ENCODE measurements around the gene FTH1.
A peak's percentile ranks its signal among the peaks of the same experiment; 100 is the strongest.

The FTH1 gene

DNA sequence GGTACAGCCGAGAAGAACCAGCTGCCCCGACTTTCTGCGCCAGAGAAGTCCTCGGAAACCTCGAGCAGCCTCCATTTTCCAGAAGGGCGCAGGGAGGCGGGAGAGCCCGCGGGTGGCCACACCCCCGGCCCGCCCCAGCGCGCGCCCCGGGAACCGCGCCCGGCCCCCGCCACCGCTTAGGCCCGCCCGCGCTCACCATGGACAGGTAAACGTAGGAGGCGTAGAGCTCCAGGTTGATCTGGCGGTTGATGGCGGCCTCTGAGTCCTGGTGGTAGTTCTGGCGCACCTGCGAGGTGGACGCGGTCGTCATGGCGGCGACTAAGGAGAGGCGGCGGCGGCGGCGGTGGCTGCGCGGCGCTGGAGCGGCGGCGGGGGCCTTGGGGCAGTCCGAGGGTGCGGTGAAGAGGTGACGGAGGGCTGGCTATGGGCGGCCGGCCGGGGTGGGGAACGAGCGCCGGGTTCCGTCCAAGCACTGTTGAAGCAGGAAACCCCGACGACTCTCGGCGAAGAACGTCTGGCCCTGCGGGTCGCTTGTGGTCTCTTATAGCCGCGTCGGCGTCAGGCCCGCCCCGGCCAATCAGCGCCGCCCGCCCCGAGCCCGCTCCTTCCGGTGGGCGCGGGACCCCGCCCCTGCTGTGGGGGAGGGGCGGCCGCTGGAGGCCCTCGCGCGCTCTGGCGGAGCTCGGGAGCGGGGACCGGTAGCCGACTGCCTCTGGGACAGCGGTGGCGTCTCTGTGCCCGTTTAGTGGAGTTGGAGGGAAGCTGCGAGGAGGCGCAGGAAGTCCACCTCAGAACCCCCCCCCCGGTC lies at the start of gene FTH1:
Gene FTH1, minus strand, starts transcription at position 519 of the 808 bp plus-strand sequence. Its CDS starts 209 bp downstream, at position 310.
- peak; percentile 92 for DNase-seq
- Mint-ChIP-seq H3K27me3 (ENCODE audit: low read depth, poor library complexity) (peaks cover 10% of the 10 kb centered on the region), H3K9me3 (no peaks in the 10 kb centered on the region), H3K4me1 (peaks cover 61% of the 10 kb centered on the region), H3K36me3 (ENCODE audit: low read depth) (peaks cover 28% of the 10 kb centered on the region), H3K4me3 (peak within 1 kb of the TSS; percentile 97), H3K27ac (peak within 1 kb of the TSS; percentile 88)
- TF ChIP-seq, protein P1, sequence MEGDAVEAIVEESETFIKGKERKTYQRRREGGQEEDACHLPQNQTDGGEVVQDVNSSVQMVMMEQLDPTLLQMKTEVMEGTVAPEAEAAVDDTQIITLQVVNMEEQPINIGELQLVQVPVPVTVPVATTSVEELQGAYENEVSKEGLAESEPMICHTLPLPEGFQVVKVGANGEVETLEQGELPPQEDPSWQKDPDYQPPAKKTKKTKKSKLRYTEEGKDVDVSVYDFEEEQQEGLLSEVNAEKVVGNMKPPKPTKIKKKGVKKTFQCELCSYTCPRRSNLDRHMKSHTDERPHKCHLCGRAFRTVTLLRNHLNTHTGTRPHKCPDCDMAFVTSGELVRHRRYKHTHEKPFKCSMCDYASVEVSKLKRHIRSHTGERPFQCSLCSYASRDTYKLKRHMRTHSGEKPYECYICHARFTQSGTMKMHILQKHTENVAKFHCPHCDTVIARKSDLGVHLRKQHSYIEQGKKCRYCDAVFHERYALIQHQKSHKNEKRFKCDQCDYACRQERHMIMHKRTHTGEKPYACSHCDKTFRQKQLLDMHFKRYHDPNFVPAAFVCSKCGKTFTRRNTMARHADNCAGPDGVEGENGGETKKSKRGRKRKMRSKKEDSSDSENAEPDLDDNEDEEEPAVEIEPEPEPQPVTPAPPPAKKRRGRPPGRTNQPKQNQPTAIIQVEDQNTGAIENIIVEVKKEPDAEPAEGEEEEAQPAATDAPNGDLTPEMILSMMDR (IDR thresholded peaks at IDR 0.05): no peak

GRCh38 chr11:62015615-62016014 lies 48.2 kb upstream of the FTH1 start:
- Mint-ChIP-seq H3K27ac (no peak overlapping the region), H3K36me3 (ENCODE audit: low read depth) (peaks cover 4% of the 10 kb centered on the region), H3K27me3 (ENCODE audit: low read depth, poor library complexity) (peaks cover 4% of the 10 kb centered on the region), H3K9me3 (peaks cover 14% of the 10 kb centered on the region), H3K4me3 (no peak overlapping the region), H3K4me1 (peaks cover 30% of the 10 kb centered on the region)
- no peak for DNase-seq
- TF ChIP-seq, protein P1 (IDR thresholded peaks at IDR 0.05): no peak

DNA sequence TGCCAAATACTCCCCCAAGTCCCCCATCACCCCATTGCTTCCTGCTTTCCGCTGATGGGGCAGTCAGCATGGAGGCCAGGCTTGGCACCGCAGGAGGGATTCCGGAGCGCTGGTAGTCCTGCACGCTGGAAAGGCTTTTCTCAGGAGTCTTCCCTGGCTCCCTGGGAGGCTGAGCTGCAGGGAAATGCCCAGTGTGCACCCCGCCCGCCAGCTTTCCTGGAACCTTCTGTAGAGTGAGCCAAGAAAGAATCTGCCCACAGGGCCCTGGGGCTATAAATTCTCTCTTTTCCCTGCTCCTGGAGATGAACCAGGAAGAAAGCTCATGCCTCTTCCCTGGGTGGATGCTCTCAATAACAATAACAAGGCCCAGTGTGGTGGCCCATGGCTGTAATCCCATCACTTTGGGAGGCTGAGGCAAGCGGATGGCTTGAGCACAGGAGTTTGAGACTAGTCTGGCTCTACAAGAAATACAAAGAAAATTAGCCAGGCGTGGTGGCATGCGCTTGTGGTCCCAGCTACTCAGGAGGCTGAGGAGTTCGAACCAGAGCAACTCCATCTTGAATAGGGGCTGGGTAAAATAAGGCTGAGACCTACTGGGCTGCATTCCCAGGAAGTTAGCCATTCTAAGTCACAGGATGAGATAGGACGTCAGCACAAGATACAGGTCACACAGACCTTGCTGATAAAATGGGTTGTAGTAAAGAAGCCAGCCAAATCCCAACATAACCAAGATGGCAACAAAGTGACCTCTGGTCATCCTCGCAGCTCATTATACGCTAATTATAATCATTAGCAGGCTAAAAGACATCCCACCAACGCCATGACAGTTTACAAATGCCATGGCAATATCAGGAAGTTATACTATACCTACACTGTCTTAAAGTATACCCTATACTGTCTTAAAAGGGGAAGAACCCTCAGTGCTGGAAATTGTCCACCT lies 46.4 kb upstream of the FTH1 start:
- H3K36me3 Mint-ChIP-seq (ENCODE audit: low read depth): no peaks in the 10 kb centered on the region
- H3K4me1 Mint-ChIP-seq: peaks cover 25% of the 10 kb centered on the region
- no peak for DNase-seq
- H3K27ac Mint-ChIP-seq: no peak overlapping the region
- peaks cover 4% of the 10 kb centered on the region for H3K9me3 Mint-ChIP-seq
- TF ChIP-seq, protein P1 (IDR thresholded peaks at IDR 0.05): no peak
- H3K27me3 Mint-ChIP-seq (ENCODE audit: low read depth, poor library complexity): peaks cover 4% of the 10 kb centered on the region
- no peak overlapping the region for H3K4me3 Mint-ChIP-seq

- Mint-ChIP-seq H3K36me3 (ENCODE audit: low read depth) (no peaks in the 10 kb centered on the region), H3K4me3 (no peak overlapping the region), H3K27ac (no peak overlapping the region), H3K4me1 (peaks cover 18% of the 10 kb centered on the region), H3K27me3 (ENCODE audit: low read depth, poor library complexity) (peaks cover 4% of the 10 kb centered on the region), H3K9me3 (peaks cover 4% of the 10 kb centered on the region)
- no peak for DNase-seq
- TF ChIP-seq, protein P1 (IDR thresholded peaks at IDR 0.05): no peak
These were observed 45.5 kb upstream of the FTH1 start for GRCh38 chr11:62012832-62013461.

DNA sequence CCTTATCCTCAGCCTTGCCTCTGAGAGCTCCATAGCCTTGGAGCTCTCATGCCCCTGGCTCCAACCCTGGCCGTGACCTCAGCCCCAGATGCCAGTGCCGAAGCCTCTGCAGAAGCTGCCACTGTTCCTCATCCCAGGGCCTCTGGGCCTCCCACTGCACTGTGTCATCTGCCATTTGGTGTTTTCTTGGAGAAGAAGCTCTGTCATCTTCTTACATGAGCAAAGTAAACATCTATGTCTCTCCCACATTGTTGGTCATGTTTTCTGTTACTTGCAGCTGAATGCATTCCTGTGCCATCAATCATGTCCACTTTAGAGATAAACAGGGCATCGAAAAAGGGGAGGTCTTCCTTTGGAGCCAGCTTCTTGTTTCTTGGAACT lies 45.0 kb upstream of the FTH1 start:
- DNase-seq: no peak
- Mint-ChIP-seq H3K4me3 (no peak overlapping the region), H3K36me3 (ENCODE audit: low read depth) (no peaks in the 10 kb centered on the region), H3K27ac (no peak overlapping the region), H3K27me3 (ENCODE audit: low read depth, poor library complexity) (peaks cover 4% of the 10 kb centered on the region), H3K4me1 (peaks cover 17% of the 10 kb centered on the region), H3K9me3 (peaks cover 7% of the 10 kb centered on the region)
- TF ChIP-seq, protein P1 (IDR thresholded peaks at IDR 0.05): no peak

Measured in nephron progenitor cell (in vitro differentiated cells).